IPS DF 6.9 (cell line): ENCODE results near the gene MVK.

Source experiments
- DNase-seq: peaks from one replicate; pipeline ENCODE4 v3.0.0-alpha.2; 2013; ENCODE audit warnings: low read depth, low spot score
- H3K27ac ChIP-seq: one replicate; pipeline ENCODE4 v1.5.1; 2013; ENCODE audit warnings: low read length, control low read depth
- H3K27me3 ChIP-seq: 2 replicates; pipeline ENCODE4 v1.6.1; 2013; ENCODE audit warnings: mild to moderate bottlenecking, low read length; ENCODE audit not compliant: control insufficient read depth, insufficient read depth
- H3K36me3 ChIP-seq: 2 replicates; pipeline ENCODE4 v1.6.1; 2013; ENCODE audit warnings: low read length; ENCODE audit not compliant: control insufficient read depth, insufficient read depth
- H3K4me1 ChIP-seq: 2 replicates; pipeline ENCODE4 v1.6.1; 2013; ENCODE audit warnings: low read length; ENCODE audit not compliant: control insufficient read depth, insufficient read depth
- H3K4me3 ChIP-seq: 2 replicates; pipeline ENCODE4 v1.5.1; 2013; ENCODE audit warnings: mild to moderate bottlenecking, low read length
- H3K9me3 ChIP-seq: 2 replicates; pipeline ENCODE4 v1.6.1; 2013; ENCODE audit warnings: low read length, inconsistent platforms; ENCODE audit not compliant: control insufficient read depth, insufficient read depth
- WGBS: extraction: QIAGEN DNeasy Blood & Tissue Kit; methylation state at CpG from one replicate; pipeline ENCODE4 v1.1.7; 2013; ENCODE audit warnings: mixed read lengths, missing lambda C conversion rate; ENCODE audit not compliant: insufficient read length, insufficient coverage; 5-methylcytosine and 5-hydroxymethylcytosine counted together

MVK gene

GRCh38 chr12:109545826-109546225 lies 27.8 kb upstream of the MVK start:
- H3K9me3 ChIP-seq: no peaks in the 10 kb centered on the region
- WGBS: no CpG with 5 or more reads among the region's 5 CpGs
- H3K27me3 ChIP-seq: no peaks in the 10 kb centered on the region
- H3K4me1 ChIP-seq: no peaks in the 10 kb centered on the region
- H3K36me3 ChIP-seq: no peaks in the 10 kb centered on the region
- H3K27ac ChIP-seq: no peak overlapping the region
- no peak overlapping the region for H3K4me3 ChIP-seq
- no peak for DNase-seq

DNA sequence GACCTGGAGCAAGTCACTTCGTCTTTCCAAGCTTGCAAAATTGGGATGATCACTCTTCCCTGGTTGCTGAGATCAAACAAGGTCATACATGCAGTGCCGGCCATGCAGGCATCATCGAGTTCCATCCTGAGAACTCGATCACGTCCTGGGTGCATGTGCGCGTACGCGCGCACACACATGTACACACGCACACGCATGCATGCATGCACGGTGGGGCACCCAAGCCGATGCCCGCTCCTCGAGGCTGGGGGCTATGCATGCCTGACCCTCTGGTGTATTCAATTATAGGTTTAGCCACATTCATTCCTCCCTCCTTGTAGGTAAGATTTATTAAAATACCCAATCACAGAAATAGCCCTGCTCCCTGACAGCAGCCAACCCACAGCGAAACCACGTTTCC lies 26.3 kb upstream of the MVK start:
- H3K9me3 ChIP-seq: no peaks in the 10 kb centered on the region
- H3K36me3 ChIP-seq: no peaks in the 10 kb centered on the region
- WGBS: 100% methylated on average over 2 of the region's 18 CpGs
- DNase-seq: no peak
- H3K27ac ChIP-seq: no peak overlapping the region
- no peaks in the 10 kb centered on the region for H3K4me1 ChIP-seq
- H3K27me3 ChIP-seq: no peaks in the 10 kb centered on the region
- H3K4me3 ChIP-seq: no peak overlapping the region

- Histone ChIP-seq H3K4me1 (no peaks in the 10 kb centered on the region), H3K4me3 (no peak overlapping the region), H3K27me3 (no peaks in the 10 kb centered on the region), H3K9me3 (no peaks in the 10 kb centered on the region), H3K27ac (no peak overlapping the region), H3K36me3 (no peaks in the 10 kb centered on the region)
- DNase-seq: no peak
- WGBS: no CpG with 5 or more reads among the region's 4 CpGs
These were observed 25.3 kb upstream of the MVK start for GRCh38 chr12:109548258-109548657.

- Histone ChIP-seq H3K4me3 (no peak overlapping the region), H3K27me3 (no peaks in the 10 kb centered on the region), H3K9me3 (no peaks in the 10 kb centered on the region), H3K4me1 (no peaks in the 10 kb centered on the region), H3K36me3 (no peaks in the 10 kb centered on the region), H3K27ac (no peak overlapping the region)
- no CpG with 5 or more reads among the region's 15 CpGs for WGBS
- DNase-seq: no peak
These were observed 23.9 kb upstream of the MVK start for GRCh38 chr12:109549613-109550270.

- Histone ChIP-seq H3K4me3 (no peak overlapping the region), H3K36me3 (no peaks in the 10 kb centered on the region), H3K27me3 (no peaks in the 10 kb centered on the region), H3K9me3 (no peaks in the 10 kb centered on the region), H3K4me1 (no peaks in the 10 kb centered on the region), H3K27ac (no peak overlapping the region)
- no CpG with 5 or more reads among the region's 12 CpGs for WGBS
- DNase-seq: no peak
These were observed 23.3 kb upstream of the MVK start for GRCh38 chr12:109550281-109550680.

DNA sequence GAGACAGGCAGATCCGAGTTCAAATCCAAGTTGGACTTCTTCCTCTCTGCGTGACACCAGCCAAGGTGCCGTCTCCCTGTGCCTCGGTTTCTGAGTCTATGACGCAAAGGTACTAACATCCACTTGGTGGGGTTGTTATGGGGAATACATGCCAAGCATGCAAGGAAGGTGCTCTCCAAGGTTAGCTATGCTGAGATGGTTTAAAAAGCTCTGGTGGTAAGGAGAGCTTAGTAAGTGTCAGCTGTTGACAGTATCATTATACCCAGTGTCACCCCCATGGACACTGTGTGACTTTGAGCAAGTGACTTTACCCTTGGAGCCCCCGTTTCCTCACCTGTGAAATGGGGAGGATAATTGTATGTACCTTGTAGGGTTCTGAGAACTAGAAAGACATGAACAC lies 22.5 kb upstream of the MVK start:
- no peak for DNase-seq
- Histone ChIP-seq H3K4me3 (no peak overlapping the region), H3K27ac (no peak overlapping the region), H3K27me3 (no peaks in the 10 kb centered on the region), H3K9me3 (no peaks in the 10 kb centered on the region), H3K4me1 (no peaks in the 10 kb centered on the region), H3K36me3 (no peaks in the 10 kb centered on the region)
- WGBS: no CpG with 5 or more reads among the region's 6 CpGs

- no peak for DNase-seq
- no peaks in the 10 kb centered on the region for H3K36me3 ChIP-seq
- H3K27ac ChIP-seq: no peak overlapping the region
- no CpG with 5 or more reads among the region's 4 CpGs for WGBS
- H3K9me3 ChIP-seq: no peaks in the 10 kb centered on the region
- no peaks in the 10 kb centered on the region for H3K4me1 ChIP-seq
- no peak overlapping the region for H3K4me3 ChIP-seq
- H3K27me3 ChIP-seq: no peaks in the 10 kb centered on the region
These were observed 20.6 kb upstream of the MVK start for GRCh38 chr12:109552971-109553370.

- Histone ChIP-seq H3K27ac (no peak overlapping the region), H3K27me3 (no peaks in the 10 kb centered on the region), H3K4me3 (no peak overlapping the region), H3K4me1 (no peaks in the 10 kb centered on the region), H3K36me3 (no peaks in the 10 kb centered on the region), H3K9me3 (no peaks in the 10 kb centered on the region)
- DNase-seq: no peak
- WGBS: no CpG with 5 or more reads among the region's 7 CpGs
These were observed 20.1 kb upstream of the MVK start for GRCh38 chr12:109553483-109553882.

- Histone ChIP-seq H3K4me3 (no peak overlapping the region), H3K9me3 (no peaks in the 10 kb centered on the region), H3K27ac (no peak overlapping the region), H3K4me1 (no peaks in the 10 kb centered on the region), H3K27me3 (no peaks in the 10 kb centered on the region), H3K36me3 (no peaks in the 10 kb centered on the region)
- WGBS: no CpG with 5 or more reads among the region's 16 CpGs
- DNase-seq: no peak
These were observed 19.6 kb upstream of the MVK start for GRCh38 chr12:109553906-109554500.

- H3K36me3 ChIP-seq: no peaks in the 10 kb centered on the region
- no peaks in the 10 kb centered on the region for H3K4me1 ChIP-seq
- no CpG with 5 or more reads among the region's 6 CpGs for WGBS
- no peak overlapping the region for H3K4me3 ChIP-seq
- no peaks in the 10 kb centered on the region for H3K9me3 ChIP-seq
- no peak for DNase-seq
- H3K27ac ChIP-seq: no peak overlapping the region
- no peaks in the 10 kb centered on the region for H3K27me3 ChIP-seq
These were observed 18.8 kb upstream of the MVK start for GRCh38 chr12:109554761-109555160.
